SK-N-SH treated with all-trans-retinoic acid at 6 μM for 48 hours (cell line): Measurements from ENCODE around the gene TMEM244.

Source experiments
- ATAC-seq: fragments of 200-7000 bp; cut with Tn5 transposase; 3 replicates; pipeline ENCODE4 v1.9.1; 2020; ENCODE audit warnings: mild to moderate bottlenecking, moderate library complexity
- ARNTL ChIP-seq: fragments of 450-650 bp; formaldehyde crosslinking; IDR thresholded peaks from 2 replicates; pipeline ENCODE4 v1.5.0; 2020; ENCODE audit warnings: low read depth, mild to moderate bottlenecking, moderate library complexity, borderline replicate concordance
- BACH2 ChIP-seq: fragments of 250-450 bp; sonication (Bioruptor Pico); IDR thresholded peaks from 2 replicates; pipeline ENCODE4 v1.9.0; 2021; ENCODE audit warnings: mild to moderate bottlenecking, borderline replicate concordance
- CSDC2 ChIP-seq: fragments of 250-450 bp; sonication (Bioruptor Pico); IDR thresholded peaks from 2 replicates; pipeline ENCODE4 v1.5.0; 2020; ENCODE audit warnings: mild to moderate bottlenecking, moderate library complexity
- ESRRG ChIP-seq: fragments of 250-450 bp; sonication (Bioruptor Pico); IDR thresholded peaks from 2 replicates; pipeline ENCODE4 v1.6.1; 2021; ENCODE audit warnings: mild to moderate bottlenecking
- GLIS3 ChIP-seq: fragments of 250-450 bp; sonication (Bioruptor Pico); IDR thresholded peaks from 2 replicates; pipeline ENCODE4 v1.5.0; 2020; ENCODE audit warnings: mild to moderate bottlenecking, moderate library complexity
- ISL1 ChIP-seq: fragments of 250-450 bp; sonication (Bioruptor Pico); IDR thresholded peaks from 2 replicates; pipeline ENCODE4 v2.1.2; 2022; ENCODE audit warnings: mild to moderate bottlenecking, moderate library complexity
- OSR1 ChIP-seq: fragments of 250-450 bp; sonication (Bioruptor Pico); IDR thresholded peaks from 2 replicates; pipeline ENCODE4 v1.8.0; 2022; ENCODE audit warnings: moderate library complexity, mild to moderate bottlenecking, inconsistent platforms
- PPARA ChIP-seq: fragments of 250-450 bp; sonication (Bioruptor Pico); IDR thresholded peaks from 2 replicates; pipeline ENCODE4 v1.5.0; 2020; ENCODE audit warnings: mild to moderate bottlenecking, borderline replicate concordance
- RARB ChIP-seq: fragments of 250-450 bp; sonication (Bioruptor Pico); IDR thresholded peaks from 2 replicates; pipeline ENCODE4 v1.8.0; 2021; ENCODE audit warnings: mild to moderate bottlenecking, moderate library complexity
- SNAI2 ChIP-seq: fragments of 250-450 bp; sonication (Bioruptor Pico); IDR thresholded peaks from 2 replicates; pipeline ENCODE4 v1.5.0; 2020; ENCODE audit warnings: mild to moderate bottlenecking, moderate library complexity
- TCF4 ChIP-seq: fragments of 250-450 bp; sonication (Bioruptor Pico); IDR thresholded peaks from 2 replicates; pipeline ENCODE4 v1.8.0; 2021; ENCODE audit warnings: mild to moderate bottlenecking, moderate library complexity, borderline replicate concordance
- TOX ChIP-seq: fragments of 250-450 bp; sonication (Bioruptor Pico); IDR thresholded peaks from 2 replicates; pipeline ENCODE4 v1.8.0; 2021; ENCODE audit warnings: mild to moderate bottlenecking, moderate library complexity, borderline replicate concordance
- ZC3H10 ChIP-seq: fragments of 250-450 bp; sonication (Bioruptor Pico); IDR thresholded peaks from 2 replicates; pipeline ENCODE4 v1.5.1; 2021; ENCODE audit warnings: mild to moderate bottlenecking, moderate library complexity
- ZFP30 ChIP-seq: fragments of 450-650 bp; formaldehyde crosslinking; IDR thresholded peaks from 2 replicates; pipeline ENCODE4 v1.5.0; 2022; ENCODE audit warnings: mild to moderate bottlenecking, moderate library complexity
- ZNF565 ChIP-seq: fragments of 450-650 bp; formaldehyde crosslinking; conservative IDR thresholded peaks from 2 replicates; pipeline ENCODE4 v1.5.0; 2020; ENCODE audit warnings: low read depth, mild to moderate bottlenecking, moderate library complexity
- ZNF70 ChIP-seq: fragments of 450-650 bp; formaldehyde crosslinking; IDR thresholded peaks from 2 replicates; pipeline ENCODE4 v1.5.0; 2020; ENCODE audit warnings: mild to moderate bottlenecking, moderate library complexity
- ZNF8 ChIP-seq: fragments of 450-650 bp; formaldehyde crosslinking; IDR thresholded peaks from 2 replicates; pipeline ENCODE4 v1.5.0; 2020; ENCODE audit warnings: mild to moderate bottlenecking, moderate library complexity
- TF ChIP-seq, protein P1 (sequence below): fragments of 250-450 bp; sonication (Bioruptor Pico); IDR thresholded peaks from 2 replicates; pipeline ENCODE4 v1.8.0; 2021; ENCODE audit warnings: low read depth, mild to moderate bottlenecking, moderate library complexity, borderline replicate concordance
- TF ChIP-seq, protein P2 (sequence below): fragments of 250-450 bp; sonication (Bioruptor Pico); IDR thresholded peaks from 2 replicates; pipeline ENCODE4 v1.8.0; 2020; ENCODE audit warnings: mild to moderate bottlenecking, moderate library complexity, borderline replicate concordance
- TF ChIP-seq, protein P3 (sequence below): fragments of 250-450 bp; sonication (Bioruptor Pico); IDR thresholded peaks from 2 replicates; pipeline ENCODE4 v1.5.1; 2021; ENCODE audit warnings: mild to moderate bottlenecking, moderate library complexity
- TF ChIP-seq, protein P4 (sequence below): fragments of 250-450 bp; sonication (Bioruptor Pico); IDR thresholded peaks from 2 replicates; pipeline ENCODE4 v1.5.0; 2020; ENCODE audit warnings: mild to moderate bottlenecking, moderate library complexity

TMEM244 gene, protein sequence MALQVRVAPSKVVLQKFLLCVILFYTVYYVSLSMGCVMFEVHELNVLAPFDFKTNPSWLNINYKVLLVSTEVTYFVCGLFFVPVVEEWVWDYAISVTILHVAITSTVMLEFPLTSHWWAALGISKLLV

DNA sequence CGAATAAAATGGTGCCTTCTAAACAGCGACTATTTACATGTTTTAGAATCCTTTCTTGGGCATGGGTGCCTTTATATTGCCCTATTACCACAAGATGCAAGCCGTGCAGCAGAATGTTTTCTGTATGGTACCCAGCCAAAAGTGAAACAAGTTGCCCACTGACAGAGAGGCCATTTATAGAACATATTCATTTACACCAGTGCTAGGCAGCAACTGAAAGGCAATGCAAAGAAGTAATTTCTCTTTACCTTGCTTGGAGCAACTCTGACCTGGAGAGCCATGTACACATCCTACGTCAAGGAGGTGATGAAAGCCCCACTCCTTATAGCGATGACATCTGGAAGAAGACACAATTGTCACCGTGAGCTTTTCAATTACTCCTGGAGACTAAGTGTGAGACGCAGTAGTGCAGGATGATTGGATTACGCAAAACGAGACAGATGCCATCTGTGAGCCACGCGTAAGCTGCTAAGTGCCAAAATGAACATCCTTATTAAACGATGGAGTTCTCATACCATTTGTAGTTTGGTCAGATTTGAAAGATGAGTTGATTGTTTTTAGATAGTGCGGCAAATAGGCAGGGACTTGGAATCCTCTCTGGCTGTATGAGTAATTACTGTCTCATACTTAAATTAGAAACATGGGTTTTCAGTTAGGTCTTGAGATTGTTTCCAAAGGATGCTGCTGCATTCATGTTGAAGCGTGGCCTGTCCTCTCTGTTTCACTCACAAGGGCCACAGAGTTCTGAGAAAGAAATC, at the start of gene TMEM244:
TMEM244 (minus strand) TSS at position 408 of the 758 bp plus-strand sequence; CDS start at position 281, 127 bp downstream.
- peak; percentile 78 for ATAC-seq
- TF ChIP-seq OSR1 = no peak
- TF ChIP-seq, protein P1, sequence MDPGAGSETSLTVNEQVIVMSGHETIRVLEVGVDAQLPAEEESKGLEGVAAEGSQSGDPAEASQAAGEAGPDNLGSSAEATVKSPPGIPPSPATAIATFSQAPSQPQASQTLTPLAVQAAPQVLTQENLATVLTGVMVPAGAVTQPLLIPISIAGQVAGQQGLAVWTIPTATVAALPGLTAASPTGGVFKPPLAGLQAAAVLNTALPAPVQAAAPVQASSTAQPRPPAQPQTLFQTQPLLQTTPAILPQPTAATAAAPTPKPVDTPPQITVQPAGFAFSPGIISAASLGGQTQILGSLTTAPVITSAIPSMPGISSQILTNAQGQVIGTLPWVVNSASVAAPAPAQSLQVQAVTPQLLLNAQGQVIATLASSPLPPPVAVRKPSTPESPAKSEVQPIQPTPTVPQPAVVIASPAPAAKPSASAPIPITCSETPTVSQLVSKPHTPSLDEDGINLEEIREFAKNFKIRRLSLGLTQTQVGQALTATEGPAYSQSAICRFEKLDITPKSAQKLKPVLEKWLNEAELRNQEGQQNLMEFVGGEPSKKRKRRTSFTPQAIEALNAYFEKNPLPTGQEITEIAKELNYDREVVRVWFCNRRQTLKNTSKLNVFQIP = no peak

DNA sequence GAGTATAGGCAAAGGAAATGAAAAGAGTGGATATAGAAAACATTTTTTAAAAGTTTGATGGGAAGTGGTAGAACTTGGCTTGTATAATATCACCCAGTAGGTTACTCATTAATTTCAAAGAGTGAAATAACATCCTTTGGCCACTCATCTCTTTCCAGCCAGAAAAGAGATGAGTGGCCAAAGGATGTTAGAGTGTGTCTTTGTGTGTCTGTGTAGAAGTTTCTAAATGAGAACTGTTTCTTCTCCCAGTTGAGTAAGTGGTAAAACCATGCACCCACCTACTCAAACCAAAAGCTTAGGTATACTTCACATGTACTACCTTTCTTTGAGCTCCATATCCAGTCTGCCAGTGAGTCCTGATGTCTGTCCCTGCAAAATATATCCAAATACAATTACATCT, 47.7 kb upstream of the TMEM244 start:
- TF ChIP-seq BACH2 (no peak), ISL1 (CRISPR knock-in tag) (no peak), TOX (CRISPR knock-in tag) (no peak), ARNTL (CRISPR knock-in tag) (no peak), RARB (no peak), GLIS3 (CRISPR knock-in tag) (no peak)
- TF ChIP-seq, protein P2, sequence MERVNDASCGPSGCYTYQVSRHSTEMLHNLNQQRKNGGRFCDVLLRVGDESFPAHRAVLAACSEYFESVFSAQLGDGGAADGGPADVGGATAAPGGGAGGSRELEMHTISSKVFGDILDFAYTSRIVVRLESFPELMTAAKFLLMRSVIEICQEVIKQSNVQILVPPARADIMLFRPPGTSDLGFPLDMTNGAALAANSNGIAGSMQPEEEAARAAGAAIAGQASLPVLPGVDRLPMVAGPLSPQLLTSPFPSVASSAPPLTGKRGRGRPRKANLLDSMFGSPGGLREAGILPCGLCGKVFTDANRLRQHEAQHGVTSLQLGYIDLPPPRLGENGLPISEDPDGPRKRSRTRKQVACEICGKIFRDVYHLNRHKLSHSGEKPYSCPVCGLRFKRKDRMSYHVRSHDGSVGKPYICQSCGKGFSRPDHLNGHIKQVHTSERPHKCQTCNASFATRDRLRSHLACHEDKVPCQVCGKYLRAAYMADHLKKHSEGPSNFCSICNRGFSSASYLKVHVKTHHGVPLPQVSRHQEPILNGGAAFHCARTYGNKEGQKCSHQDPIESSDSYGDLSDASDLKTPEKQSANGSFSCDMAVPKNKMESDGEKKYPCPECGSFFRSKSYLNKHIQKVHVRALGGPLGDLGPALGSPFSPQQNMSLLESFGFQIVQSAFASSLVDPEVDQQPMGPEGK (CRISPR knock-in tag) = no peak
- no peak for ATAC-seq

DNA sequence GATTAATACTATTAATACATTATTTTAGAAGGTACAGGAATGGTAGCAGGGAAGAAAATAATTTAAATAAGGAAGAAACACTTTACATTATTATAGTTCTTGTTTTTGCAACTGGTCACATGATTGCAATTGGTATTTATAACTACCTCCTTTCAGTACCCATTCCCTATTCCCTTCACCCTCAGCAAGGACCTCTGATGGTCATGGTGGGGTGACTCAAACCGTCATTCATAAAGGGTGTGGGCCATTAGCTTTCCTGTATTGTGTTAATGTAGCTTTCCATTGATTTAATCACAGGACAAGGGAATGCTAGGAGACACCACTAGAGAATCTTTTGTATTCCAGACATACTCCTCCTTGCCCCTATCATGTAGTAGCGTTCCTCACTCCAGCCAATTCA, 47.2 kb upstream of the TMEM244 start:
- ATAC-seq = no peak
- TF ChIP-seq SNAI2 (CRISPR knock-in tag) (no peak), ZNF565 (CRISPR knock-in tag) (no peak), PPARA (CRISPR knock-in tag) (no peak), ZC3H10 (no peak), ARNTL (CRISPR knock-in tag) (no peak), ZNF70 (no peak), TOX (CRISPR knock-in tag) (no peak), ZNF8 (no peak), ISL1 (CRISPR knock-in tag) (no peak), CSDC2 (no peak), OSR1 (no peak), ESRRG (CRISPR knock-in tag) (no peak), ZFP30 (no peak), TCF4 (CRISPR knock-in tag) (no peak), GLIS3 (CRISPR knock-in tag) (no peak)
- TF ChIP-seq, protein P3, sequence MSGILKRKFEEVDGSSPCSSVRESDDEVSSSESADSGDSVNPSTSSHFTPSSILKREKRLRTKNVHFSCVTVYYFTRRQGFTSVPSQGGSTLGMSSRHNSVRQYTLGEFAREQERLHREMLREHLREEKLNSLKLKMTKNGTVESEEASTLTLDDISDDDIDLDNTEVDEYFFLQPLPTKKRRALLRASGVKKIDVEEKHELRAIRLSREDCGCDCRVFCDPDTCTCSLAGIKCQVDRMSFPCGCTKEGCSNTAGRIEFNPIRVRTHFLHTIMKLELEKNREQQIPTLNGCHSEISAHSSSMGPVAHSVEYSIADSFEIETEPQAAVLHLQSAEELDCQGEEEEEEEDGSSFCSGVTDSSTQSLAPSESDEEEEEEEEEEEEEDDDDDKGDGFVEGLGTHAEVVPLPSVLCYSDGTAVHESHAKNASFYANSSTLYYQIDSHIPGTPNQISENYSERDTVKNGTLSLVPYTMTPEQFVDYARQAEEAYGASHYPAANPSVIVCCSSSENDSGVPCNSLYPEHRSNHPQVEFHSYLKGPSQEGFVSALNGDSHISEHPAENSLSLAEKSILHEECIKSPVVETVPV (CRISPR knock-in tag) = no peak
- TF ChIP-seq, protein P4, sequence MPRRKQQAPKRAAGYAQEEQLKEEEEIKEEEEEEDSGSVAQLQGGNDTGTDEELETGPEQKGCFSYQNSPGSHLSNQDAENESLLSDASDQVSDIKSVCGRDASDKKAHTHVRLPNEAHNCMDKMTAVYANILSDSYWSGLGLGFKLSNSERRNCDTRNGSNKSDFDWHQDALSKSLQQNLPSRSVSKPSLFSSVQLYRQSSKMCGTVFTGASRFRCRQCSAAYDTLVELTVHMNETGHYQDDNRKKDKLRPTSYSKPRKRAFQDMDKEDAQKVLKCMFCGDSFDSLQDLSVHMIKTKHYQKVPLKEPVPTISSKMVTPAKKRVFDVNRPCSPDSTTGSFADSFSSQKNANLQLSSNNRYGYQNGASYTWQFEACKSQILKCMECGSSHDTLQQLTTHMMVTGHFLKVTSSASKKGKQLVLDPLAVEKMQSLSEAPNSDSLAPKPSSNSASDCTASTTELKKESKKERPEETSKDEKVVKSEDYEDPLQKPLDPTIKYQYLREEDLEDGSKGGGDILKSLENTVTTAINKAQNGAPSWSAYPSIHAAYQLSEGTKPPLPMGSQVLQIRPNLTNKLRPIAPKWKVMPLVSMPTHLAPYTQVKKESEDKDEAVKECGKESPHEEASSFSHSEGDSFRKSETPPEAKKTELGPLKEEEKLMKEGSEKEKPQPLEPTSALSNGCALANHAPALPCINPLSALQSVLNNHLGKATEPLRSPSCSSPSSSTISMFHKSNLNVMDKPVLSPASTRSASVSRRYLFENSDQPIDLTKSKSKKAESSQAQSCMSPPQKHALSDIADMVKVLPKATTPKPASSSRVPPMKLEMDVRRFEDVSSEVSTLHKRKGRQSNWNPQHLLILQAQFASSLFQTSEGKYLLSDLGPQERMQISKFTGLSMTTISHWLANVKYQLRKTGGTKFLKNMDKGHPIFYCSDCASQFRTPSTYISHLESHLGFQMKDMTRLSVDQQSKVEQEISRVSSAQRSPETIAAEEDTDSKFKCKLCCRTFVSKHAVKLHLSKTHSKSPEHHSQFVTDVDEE (CRISPR knock-in tag) = no peak
- TF ChIP-seq, protein P2 (CRISPR knock-in tag) = no peak
- TF ChIP-seq, all 23 proteins: peak for 0
